Suprapubic skin (tissue), 4 donors: Measurements from ENCODE around the gene PDK1. TPM values are rescaled to one million over a fixed set of nuclear protein-coding genes. Genes with fewer than 3 reads are reported as not detected.

Experiments used
- DNase-seq, 2 donors: peaks; one replicate each; pipeline ENCODE4 v3.0.0-alpha.2; 2019; ENCODE audit warnings: low spot score in 2 of 2
- H3K27ac ChIP-seq: fragments of 200-600 bp; sonication (generic); one replicate; pipeline ENCODE4 v1.5.1; 2019
- H3K27me3 ChIP-seq: fragments of 200-600 bp; sonication (generic); one replicate; pipeline ENCODE4 v1.5.1; 2019
- H3K36me3 ChIP-seq: fragments of 200-600 bp; sonication (generic); one replicate; pipeline ENCODE4 v1.5.1; 2019
- H3K4me1 ChIP-seq: fragments of 200-600 bp; sonication (generic); one replicate; pipeline ENCODE4 v1.5.1; 2019
- H3K4me3 ChIP-seq: fragments of 200-600 bp; sonication (generic); one replicate; pipeline ENCODE4 v1.5.1; 2019; ENCODE audit warnings: mild to moderate bottlenecking
- H3K9me3 ChIP-seq: fragments of 200-600 bp; sonication (generic); one replicate; pipeline ENCODE4 v1.5.1; 2019
- EP300 ChIP-seq: sonication (generic); formaldehyde crosslinking; IDR thresholded peaks from one replicate; pipeline ENCODE4 v1.6.1; 2017; ENCODE audit warnings: antibody characterized with exemption
- POLR2A ChIP-seq, 2 donors: fragments of 450-650 bp; IDR thresholded peaks; one replicate each; pipeline ENCODE4 v1.6.1; 2017; ENCODE audit warnings: antibody characterized with exemption in 2 of 2, mild to moderate bottlenecking in 2 of 2, moderate library complexity in 2 of 2
- POLR2AphosphoS5 ChIP-seq, 3 donors: sonication (generic); formaldehyde crosslinking; IDR thresholded peaks; one replicate each; pipeline ENCODE4 v1.6.1; 2017; ENCODE audit warnings: antibody characterized with exemption in 3 of 3
- WGBS: methylation state at CpG from one replicate; pipeline ENCODE4 v1.1.5; 2018; 5-methylcytosine and 5-hydroxymethylcytosine counted together
- total RNA-seq, 4 donors: library from RNA; depleted of rRNA; stranded (reverse); fragments of >200 nt; gene quantifications; one replicate each; pipeline ENCODE4 v1.1.0, GENCODE V29; 2016
- TF ChIP-seq, protein P1 (sequence below), 2 donors: fragments of 200-600 bp in 1 of 2; fragments of 450-650 bp in 1 of 2; sonication (generic) in 1 of 2; IDR thresholded peaks; one replicate each; pipeline ENCODE4 v1.5.1; 2016 to 2019; ENCODE audit warnings: antibody characterized with exemption in 2 of 2, mild to moderate bottlenecking in 1 of 2, moderate library complexity in 1 of 2

The PDK1 gene
- total RNA-seq, 4 donors from 2014 or later, result 35.2 to 151 (median 66.5) TPM

- TF ChIP-seq EP300 (no peak), POLR2AphosphoS5 (IDR thresholded peaks at IDR 0.05) (no peak), POLR2A (IDR thresholded peaks at IDR 0.05) (no peak)
- TF ChIP-seq, protein P1, sequence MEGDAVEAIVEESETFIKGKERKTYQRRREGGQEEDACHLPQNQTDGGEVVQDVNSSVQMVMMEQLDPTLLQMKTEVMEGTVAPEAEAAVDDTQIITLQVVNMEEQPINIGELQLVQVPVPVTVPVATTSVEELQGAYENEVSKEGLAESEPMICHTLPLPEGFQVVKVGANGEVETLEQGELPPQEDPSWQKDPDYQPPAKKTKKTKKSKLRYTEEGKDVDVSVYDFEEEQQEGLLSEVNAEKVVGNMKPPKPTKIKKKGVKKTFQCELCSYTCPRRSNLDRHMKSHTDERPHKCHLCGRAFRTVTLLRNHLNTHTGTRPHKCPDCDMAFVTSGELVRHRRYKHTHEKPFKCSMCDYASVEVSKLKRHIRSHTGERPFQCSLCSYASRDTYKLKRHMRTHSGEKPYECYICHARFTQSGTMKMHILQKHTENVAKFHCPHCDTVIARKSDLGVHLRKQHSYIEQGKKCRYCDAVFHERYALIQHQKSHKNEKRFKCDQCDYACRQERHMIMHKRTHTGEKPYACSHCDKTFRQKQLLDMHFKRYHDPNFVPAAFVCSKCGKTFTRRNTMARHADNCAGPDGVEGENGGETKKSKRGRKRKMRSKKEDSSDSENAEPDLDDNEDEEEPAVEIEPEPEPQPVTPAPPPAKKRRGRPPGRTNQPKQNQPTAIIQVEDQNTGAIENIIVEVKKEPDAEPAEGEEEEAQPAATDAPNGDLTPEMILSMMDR (IDR thresholded peaks at IDR 0.05), result no peak
- Histone ChIP-seq H3K4me1 (no peaks in the 10 kb centered on the region), H3K27me3 (no peaks in the 10 kb centered on the region), H3K36me3 (no peaks in the 10 kb centered on the region), H3K9me3 (no peaks in the 10 kb centered on the region), H3K4me3 (no peak overlapping the region), H3K27ac (no peak overlapping the region)
- no peak for DNase-seq
- WGBS, result 93% methylated on average over 4 of the region's 4 CpGs
Measured at GRCh38 chr2:172628085-172628484, 72.2 kb downstream of the PDK1 start.

GRCh38 chr2:172629586-172629985, 73.7 kb downstream of the PDK1 start:
- no peak for DNase-seq
- 88% methylated on average over 7 of the region's 7 CpGs for WGBS
- H3K9me3 ChIP-seq, result no peaks in the 10 kb centered on the region
- no peak overlapping the region for H3K27ac ChIP-seq
- TF ChIP-seq POLR2AphosphoS5 (IDR thresholded peaks at IDR 0.05) (no peak), POLR2A (IDR thresholded peaks at IDR 0.05) (no peak), EP300 (no peak)
- TF ChIP-seq, protein P1 (IDR thresholded peaks at IDR 0.05), result no peak
- no peaks in the 10 kb centered on the region for H3K27me3 ChIP-seq
- H3K4me3 ChIP-seq, result no peak overlapping the region
- H3K4me1 ChIP-seq, result no peaks in the 10 kb centered on the region
- no peaks in the 10 kb centered on the region for H3K36me3 ChIP-seq

DNA sequence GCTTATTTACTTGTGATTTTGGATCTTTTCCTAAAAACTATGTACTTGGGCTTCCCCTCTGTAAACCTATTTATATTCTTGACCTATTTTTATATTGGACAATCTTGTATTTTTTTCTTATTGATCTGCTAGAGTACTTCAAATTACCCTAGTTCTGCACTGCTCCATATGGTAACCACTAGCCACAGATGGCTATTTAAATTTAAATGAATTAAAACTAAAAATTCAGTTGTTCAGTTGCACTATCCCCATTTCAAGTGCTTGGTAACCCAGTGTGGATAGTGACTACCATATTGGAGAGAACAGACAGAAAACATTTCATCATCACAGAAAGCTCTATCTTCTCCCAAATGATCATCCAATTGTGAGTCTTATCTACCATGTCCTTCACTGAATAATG, 74.3 kb downstream of the PDK1 start:
- TF ChIP-seq, protein P1 (IDR thresholded peaks at IDR 0.05), result no peak
- H3K4me1 ChIP-seq, result no peaks in the 10 kb centered on the region
- no peaks in the 10 kb centered on the region for H3K36me3 ChIP-seq
- no peak overlapping the region for H3K27ac ChIP-seq
- H3K9me3 ChIP-seq, result no peaks in the 10 kb centered on the region
- H3K4me3 ChIP-seq, result no peak overlapping the region
- DNase-seq, result no peak
- no peaks in the 10 kb centered on the region for H3K27me3 ChIP-seq

DNA sequence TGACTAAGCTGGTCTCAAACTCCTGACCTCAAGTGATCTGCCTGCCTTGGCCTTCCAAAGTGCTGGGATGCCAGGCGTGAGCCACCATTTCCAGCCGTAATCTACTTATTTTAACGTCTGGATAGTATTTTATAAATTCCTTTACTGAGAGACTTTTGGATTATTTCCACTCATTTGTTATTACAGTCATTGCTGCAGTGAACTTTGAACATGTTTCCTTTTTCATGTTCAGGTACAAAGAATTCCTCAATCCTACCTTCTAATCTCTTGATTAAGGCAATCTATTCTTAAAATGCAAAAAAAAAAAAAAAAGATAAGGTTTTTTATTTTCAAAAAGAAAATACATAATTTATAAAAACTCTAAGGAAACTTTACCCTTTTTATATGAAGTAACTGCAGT, 78.6 kb downstream of the PDK1 start:
- Histone ChIP-seq H3K4me1 (no peaks in the 10 kb centered on the region), H3K27ac (no peak overlapping the region), H3K36me3 (no peaks in the 10 kb centered on the region), H3K4me3 (no peak overlapping the region), H3K27me3 (no peaks in the 10 kb centered on the region), H3K9me3 (no peaks in the 10 kb centered on the region)
- TF ChIP-seq POLR2A (IDR thresholded peaks at IDR 0.05), result no peak
- TF ChIP-seq, protein P1 (IDR thresholded peaks at IDR 0.05), result no peak
- no peak for TF ChIP-seq EP300
- TF ChIP-seq POLR2AphosphoS5 (IDR thresholded peaks at IDR 0.05), result no peak
- WGBS, result 82% methylated on average over 3 of the region's 3 CpGs
- DNase-seq, result no peak

- DNase-seq, result no peak
- TF ChIP-seq POLR2AphosphoS5 (IDR thresholded peaks at IDR 0.05), result no peak
- TF ChIP-seq, protein P1 (IDR thresholded peaks at IDR 0.05), result no peak
- TF ChIP-seq EP300, result no peak
- no peak for TF ChIP-seq POLR2A (IDR thresholded peaks at IDR 0.05)
- no peaks in the 10 kb centered on the region for H3K4me1 ChIP-seq
- H3K4me3 ChIP-seq, result no peak overlapping the region
- WGBS, result 86% methylated on average over 5 of the region's 5 CpGs
- no peaks in the 10 kb centered on the region for H3K27me3 ChIP-seq
- H3K27ac ChIP-seq, result no peak overlapping the region
- H3K9me3 ChIP-seq, result no peaks in the 10 kb centered on the region
- H3K36me3 ChIP-seq, result no peaks in the 10 kb centered on the region
Measured at GRCh38 chr2:172635548-172635947, 79.7 kb downstream of the PDK1 start.
